Heart right ventricle (tissue), 16 donors: ENCODE data around the gene TIMP2. TPM values are rescaled to one million over a fixed set of nuclear protein-coding genes. Genes with fewer than 3 reads are reported as not detected.
A peak's percentile ranks its signal among the peaks of the same experiment; 100 is the strongest.

Experiments
- ATAC-seq, 8 donors: fragments of 200-7000 bp; cut with Tn5 transposase; one replicate each; pipeline ENCODE4 v1.9.1; 2020; ENCODE audit warnings: mild to moderate bottlenecking in 8 of 8, moderate library complexity in 8 of 8, moderate number of reproducible peaks in 1 of 8
- DNase-seq, 2 donors: peaks; one replicate each; pipeline ENCODE4 v3.0.0-alpha.2; 2020
- H3K27ac ChIP-seq, 10 donors: fragments of 200-600 bp; sonication (generic) in 2 of 10; one replicate each; pipeline versions ENCODE4 v1.5.0 to v1.8.0; 2020 to 2022; ENCODE audit warnings: mild to moderate bottlenecking in 3 of 10
- H3K27me3 ChIP-seq, 7 donors: fragments of 200-600 bp; one replicate each; pipeline ENCODE4 v1.8.0; 2021 to 2022; ENCODE audit warnings: mild to moderate bottlenecking in 2 of 7
- H3K36me3 ChIP-seq, 9 donors: fragments of 200-600 bp; sonication (generic) in 1 of 9; one replicate each; pipeline versions ENCODE4 v1.5.0 to v1.8.0; 2020 to 2022; ENCODE audit warnings: mild to moderate bottlenecking in 2 of 9
- H3K4me1 ChIP-seq, 9 donors: fragments of 200-600 bp; sonication (generic) in 1 of 9; one replicate each; pipeline versions ENCODE4 v1.5.0 to v1.8.0; 2020 to 2022; ENCODE audit warnings: mild to moderate bottlenecking in 4 of 9
- H3K4me3 ChIP-seq, 10 donors: fragments of 200-600 bp; sonication (generic) in 2 of 10; one replicate each; pipeline versions ENCODE4 v1.5.0 to v1.8.0; 2020 to 2022; ENCODE audit warnings: mild to moderate bottlenecking in 7 of 10, moderate library complexity in 2 of 10
- H3K9me3 ChIP-seq, 11 donors: fragments of 200-600 bp in 10 of 11; sonication (generic) in 2 of 11; one replicate each; pipeline versions ENCODE4 v1.5.0 to v1.8.0; 2013 to 2022; ENCODE audit warnings: mild to moderate bottlenecking in 2 of 11, control low read depth in 1 of 11, moderate library complexity in 1 of 11
- WGBS, 2 donors: extraction: QIAGEN DNeasy Blood & Tissue Kit; methylation state at CpG; one replicate each; pipeline ENCODE4 v1.1.7; 2013; ENCODE audit warnings: inconsistent platforms in 1 of 2; 5-methylcytosine and 5-hydroxymethylcytosine counted together
- intact Hi-C, 10 donors: fragments of 100-400 bp; cut with DNase I; formaldehyde crosslinking; loops; one replicate each; pipeline versions ENCODE4 v1.11.1 to v1.14.2; 2022
- polyA plus RNA-seq, 2 donors: library from polyadenylated mRNA; stranded (reverse); fragments of 200-250 nt; gene quantifications; one replicate each; pipeline ENCODE4 v1.2.3, GENCODE V29; 2013
- total RNA-seq, 10 donors: library from RNA; stranded (reverse); fragmentation: NEBNext Ultra II Directional in 3 of 10; extraction: Animal tissue kit (Norgen Biotek cat#: 25700) in 3 of 10; gene quantifications; one replicate each; pipeline versions ENCODE4 v1.2.1 to v1.2.4, GENCODE V29; 2021 to 2023
- TF ChIP-seq, protein P1 (sequence below), 9 donors: fragments of 200-600 bp; sonication (generic) in 2 of 9; IDR thresholded peaks; one replicate each; pipeline versions ENCODE4 v1.5.0 to v1.8.0; 2021 to 2022; ENCODE audit warnings: antibody characterized with exemption in 9 of 9, mild to moderate bottlenecking in 5 of 9, moderate library complexity in 1 of 9
- donor health status: Arrhythmogenic right ventricular cardiomyopathy.
- donor health status: ischemic (EF 13 %, LVEDD 7.1; RV severe dilation, severe dysfunction).
- donor health status: healthy with polysubstance abuse.
- donor health status: DM: no; HTN: yes; CAD: no.
- donor health status: DM: no; HTN: no; CAD: no.
- donor health status: ischemic (EF 25% LVEDD 6.9; RV normal size, moderate dysfunction).
- donor health status: ischemic (EF 25% LVEDD 5.7; RV mildly dilated, moderate dysfunction).
- donor health status: healthy.
- donor health status: DM: yes; HTN: yes; CAD: no.
- donor health status: Ischemic cardiomyopathy.
- donor health status: ischemic (EF 35%, LVEDD 5.7; RV mildly dilated, moderate dysfunction).
- donor health status: nonischemic (EF 11% LVEDD 7.7; RV severe dilation, severe dysfunction).
- donor health status: DM: yes; HTN: yes; CAD: no.
- donor health status: PGD.
- donor health status: ischemic (EF 29% LVEDD 5.4; RV normal size, mild dysfunction).
- donor health status: nonischemic (EF 23%, LVEDD 6.1; RV moderate dilation, normal function).

Gene TIMP2
- total and polyA plus RNA-seq, 12 donors = 32.4 to 118 (median 96.7) TPM

DNA sequence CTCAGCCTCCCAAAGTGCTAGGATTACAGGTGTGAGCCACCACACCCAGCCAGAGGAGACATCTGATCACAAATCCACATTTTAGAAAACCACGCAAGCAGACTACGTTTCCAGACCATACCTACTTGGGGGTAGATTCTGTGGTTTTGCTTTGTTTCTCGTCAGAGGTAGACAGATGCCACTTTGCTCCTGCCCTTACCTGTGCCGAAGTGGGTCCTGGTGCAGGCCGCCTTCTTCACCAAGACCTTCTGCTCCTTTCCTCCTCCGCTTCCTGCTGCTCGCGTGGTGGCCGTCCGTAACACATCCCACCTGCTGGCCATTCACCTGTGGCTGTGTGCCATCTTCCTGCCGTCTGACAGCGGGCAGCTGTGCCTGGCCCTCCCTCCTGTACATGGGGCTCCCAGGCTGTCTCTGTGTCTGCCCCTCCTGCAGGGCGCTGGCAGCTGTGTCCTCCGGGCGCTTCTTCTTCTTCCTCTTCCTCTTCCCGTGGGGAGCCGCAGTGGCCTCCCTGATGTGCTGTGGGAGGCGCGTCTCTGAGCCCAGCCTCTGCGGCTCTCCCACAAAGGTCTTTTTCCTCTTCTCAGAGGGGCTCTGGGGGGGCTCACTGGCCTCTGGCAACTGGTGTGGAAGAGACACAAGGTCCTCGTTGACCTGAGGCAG, 121.9 kb downstream of the TIMP2 start:
- DNase-seq (no peak), ATAC-seq (peak in 3 of 8 donors; percentile 21 to 44 (median 37))
- TF ChIP-seq, protein P1, sequence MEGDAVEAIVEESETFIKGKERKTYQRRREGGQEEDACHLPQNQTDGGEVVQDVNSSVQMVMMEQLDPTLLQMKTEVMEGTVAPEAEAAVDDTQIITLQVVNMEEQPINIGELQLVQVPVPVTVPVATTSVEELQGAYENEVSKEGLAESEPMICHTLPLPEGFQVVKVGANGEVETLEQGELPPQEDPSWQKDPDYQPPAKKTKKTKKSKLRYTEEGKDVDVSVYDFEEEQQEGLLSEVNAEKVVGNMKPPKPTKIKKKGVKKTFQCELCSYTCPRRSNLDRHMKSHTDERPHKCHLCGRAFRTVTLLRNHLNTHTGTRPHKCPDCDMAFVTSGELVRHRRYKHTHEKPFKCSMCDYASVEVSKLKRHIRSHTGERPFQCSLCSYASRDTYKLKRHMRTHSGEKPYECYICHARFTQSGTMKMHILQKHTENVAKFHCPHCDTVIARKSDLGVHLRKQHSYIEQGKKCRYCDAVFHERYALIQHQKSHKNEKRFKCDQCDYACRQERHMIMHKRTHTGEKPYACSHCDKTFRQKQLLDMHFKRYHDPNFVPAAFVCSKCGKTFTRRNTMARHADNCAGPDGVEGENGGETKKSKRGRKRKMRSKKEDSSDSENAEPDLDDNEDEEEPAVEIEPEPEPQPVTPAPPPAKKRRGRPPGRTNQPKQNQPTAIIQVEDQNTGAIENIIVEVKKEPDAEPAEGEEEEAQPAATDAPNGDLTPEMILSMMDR (IDR thresholded peaks at IDR 0.05) = no peak
- peak overlapping the region in 2 of 10 donors; percentile 15 to 31 for H3K4me3 ChIP-seq
- intact Hi-C loops = loop anchor here in 1 of 10 donors (10.0 kb wide), 1 partner anchor 309 kb away; no protein-coding TSS in a partner anchor
- H3K4me1 ChIP-seq = peaks cover 0 to 38% (median 15%) of the 10 kb centered on the region in 9 donors
- no peaks in the 10 kb centered on the region for H3K9me3 ChIP-seq
- H3K36me3 ChIP-seq = peaks cover 0 to 97% (median 62%) of the 10 kb centered on the region in 9 donors
- peak overlapping the region in 5 of 10 donors; percentile 14 to 81 (median 72) for H3K27ac ChIP-seq
- no peaks in the 10 kb centered on the region for H3K27me3 ChIP-seq
- WGBS, 2 donors = 69 to 85% methylated on average over 21 of the region's 21 CpGs

Other genes starting within 250 kb of the TIMP2 start
- 10 to 100 TPM; 23.5 to 46.9 (median 34.8) TPM for gene CYTH1, start 143.1 kb downstream of the TIMP2 start, total RNA-seq
- gene CYTH1, start 143.1 kb downstream of the TIMP2 start, polyA plus RNA-seq = 10 to 100 TPM; 22.3 to 31.5 TPM
- 10 to 100 TPM; 20.1 to 28.8 (median 24.9) TPM for gene USP36, start 84.6 kb downstream of the TIMP2 start, total RNA-seq
- gene USP36, start 84.6 kb downstream of the TIMP2 start, polyA plus RNA-seq = 10 to 100 TPM; 10.0 to 15.4 TPM
- gene CEP295NL, start 22.2 kb downstream of the TIMP2 start, total RNA-seq = 1 to 10 TPM in 2 of 10 donors, under 1 TPM in 8; 0.22 to 1.3 (median 0.82) TPM
- gene CEP295NL, start 22.2 kb downstream of the TIMP2 start, polyA plus RNA-seq = 1 to 10 TPM in 1 of 2 donors, under 1 TPM in 1; 0.04 to 2.6 TPM
- 100 to 1,000 TPM; 362 to 852 (median 568) TPM for gene LGALS3BP, start 54.5 kb upstream of the TIMP2 start, total RNA-seq
- 100 to 1,000 TPM; 196 to 268 TPM for gene LGALS3BP, start 54.5 kb upstream of the TIMP2 start, polyA plus RNA-seq
- gene CANT1, start 84.4 kb upstream of the TIMP2 start, total RNA-seq = 10 to 100 TPM; 19.9 to 33.4 (median 24.4) TPM
- gene CANT1, start 84.4 kb upstream of the TIMP2 start, polyA plus RNA-seq = 10 to 100 TPM in 1 of 2 donors, 1 to 10 TPM in 1; 4.1 to 16.7 TPM
- 100 to 1,000 TPM in 3 of 10 donors, 10 to 100 TPM in 7; 29.3 to 685 (median 62.8) TPM for gene C1QTNF1, start 98.8 kb upstream of the TIMP2 start, total RNA-seq
- 100 to 1,000 TPM; 108 to 224 TPM for gene C1QTNF1, start 98.8 kb upstream of the TIMP2 start, polyA plus RNA-seq
- gene ENGASE, start 149.4 kb upstream of the TIMP2 start, total RNA-seq = 10 to 100 TPM; 20.1 to 45.5 (median 26.6) TPM
- 10 to 100 TPM in 1 of 2 donors, 1 to 10 TPM in 1; 9.7 to 54.1 TPM for gene ENGASE, start 149.4 kb upstream of the TIMP2 start, polyA plus RNA-seq